Activated T-helper 17 cell treated with anti-CD3 and anti-CD28 coated beads, Interleukin-2, amount 50 U/mL, for 72 hours (primary cell): Measurements from ENCODE around the gene PML. TPM values are rescaled to one million over a fixed set of nuclear protein-coding genes. Genes with fewer than 3 reads are reported as not detected.
A peak's percentile ranks its signal among the peaks of the same experiment; 100 is the strongest.
"Not testable (repeated sequence)": the region's sequence is repeated elsewhere in the genome, so short reads cannot be mapped to it uniquely, and the experiment has no call there.

Experiments used
- ATAC-seq: fragments of 150-1000 bp; cut with Tn5 transposase; replicated peaks from 2 replicates; pipeline ENCODE4 v1.10.0; 2021; ENCODE audit warnings: mild to moderate bottlenecking, moderate library complexity
- H3K27ac Mint-ChIP-seq: one replicate; pipeline ENCODE4 v1.8.0; 2022; ENCODE audit warnings: mixed read lengths
- H3K27me3 Mint-ChIP-seq: one replicate; pipeline ENCODE4 v1.8.0; 2022; ENCODE audit warnings: mixed read lengths
- H3K36me3 Mint-ChIP-seq: one replicate; pipeline ENCODE4 v1.8.0; 2022; ENCODE audit warnings: low read depth, mild to moderate bottlenecking, mixed read lengths
- H3K4me1 Mint-ChIP-seq: one replicate; pipeline ENCODE4 v1.8.0; 2022; ENCODE audit warnings: mixed read lengths
- H3K4me3 Mint-ChIP-seq: one replicate; pipeline ENCODE4 v1.8.0; 2022; ENCODE audit warnings: mild to moderate bottlenecking, mixed read lengths
- H3K9me3 Mint-ChIP-seq: one replicate; pipeline ENCODE4 v1.8.0; 2022; ENCODE audit warnings: mixed read lengths
- total RNA-seq, 2 donors: library from RNA; stranded (reverse); gene quantifications; one replicate each; pipeline ENCODE4 v1.2.3, GENCODE V29; 2022

The PML gene
- total RNA-seq, 2 donors from 2014 or later = 67.4 to 74.1 TPM

GRCh38 chr15:73969151-73969759, 25.3 kb upstream of the PML start:
- H3K27ac Mint-ChIP-seq = peak overlapping the region; percentile 33
- peaks cover 2% of the 10 kb centered on the region for H3K27me3 Mint-ChIP-seq
- no peaks in the 10 kb centered on the region for H3K9me3 Mint-ChIP-seq
- H3K4me1 Mint-ChIP-seq = peaks cover 19% of the 10 kb centered on the region
- ATAC-seq = no peak
- H3K4me3 Mint-ChIP-seq = no peak overlapping the region
- no peaks in the 10 kb centered on the region for H3K36me3 Mint-ChIP-seq

GRCh38 chr15:73972984-73973682, 21.4 kb upstream of the PML start:
- no peaks in the 10 kb centered on the region for H3K36me3 Mint-ChIP-seq
- H3K27me3 Mint-ChIP-seq = peaks cover 16% of the 10 kb centered on the region
- peaks cover 3% of the 10 kb centered on the region for H3K4me1 Mint-ChIP-seq
- H3K4me3 Mint-ChIP-seq = peak overlapping the region; percentile 10
- ATAC-seq = peak; percentile 91
- H3K9me3 Mint-ChIP-seq = no peaks in the 10 kb centered on the region
- H3K27ac Mint-ChIP-seq = no peak overlapping the region

- not testable (repeated sequence) for H3K4me3 Mint-ChIP-seq, H3K4me1 Mint-ChIP-seq, H3K36me3 Mint-ChIP-seq, H3K9me3 Mint-ChIP-seq, ATAC-seq, H3K27ac Mint-ChIP-seq
- H3K27me3 Mint-ChIP-seq = peaks cover 16% of the 10 kb centered on the region
These were observed 20.8 kb upstream of the PML start for GRCh38 chr15:73973683-73974200.

- ATAC-seq = peak; percentile 30
- Mint-ChIP-seq H3K4me3 (peak overlapping the region; percentile 0), H3K27me3 (peaks cover 16% of the 10 kb centered on the region)
- H3K4me1 Mint-ChIP-seq, H3K9me3 Mint-ChIP-seq, H3K36me3 Mint-ChIP-seq, H3K27ac Mint-ChIP-seq: not testable (repeated sequence)
These were observed 18.9 kb upstream of the PML start for GRCh38 chr15:73975440-73976125.

GRCh38 chr15:73978896-73979295, 15.6 kb upstream of the PML start:
- peaks cover 15% of the 10 kb centered on the region for H3K4me1 Mint-ChIP-seq
- no peaks in the 10 kb centered on the region for H3K9me3 Mint-ChIP-seq
- H3K36me3 Mint-ChIP-seq = no peaks in the 10 kb centered on the region
- ATAC-seq = no peak
- H3K4me3 Mint-ChIP-seq = no peak overlapping the region
- peak overlapping the region; percentile 64 for H3K27ac Mint-ChIP-seq
- peaks cover 16% of the 10 kb centered on the region for H3K27me3 Mint-ChIP-seq

GRCh38 chr15:73979636-73980035, 14.9 kb upstream of the PML start:
- Mint-ChIP-seq H3K27me3 (peaks cover 12% of the 10 kb centered on the region), H3K4me1 (peaks cover 15% of the 10 kb centered on the region), H3K9me3 (no peaks in the 10 kb centered on the region), H3K36me3 (no peaks in the 10 kb centered on the region), H3K27ac (no peak overlapping the region), H3K4me3 (no peak overlapping the region)
- ATAC-seq = no peak

- Mint-ChIP-seq H3K27me3 (no peaks in the 10 kb centered on the region), H3K9me3 (no peaks in the 10 kb centered on the region), H3K27ac (peak overlapping the region; percentile 93), H3K4me3 (peak overlapping the region; percentile 73), H3K4me1 (peaks cover 17% of the 10 kb centered on the region), H3K36me3 (no peaks in the 10 kb centered on the region)
- ATAC-seq = peak; percentile 78
These were observed 12.7 kb upstream of the PML start for GRCh38 chr15:73981761-73982221.

GRCh38 chr15:73982222-73982962, 12.1 kb upstream of the PML start:
- peak; percentile 79 for ATAC-seq
- Mint-ChIP-seq H3K27ac (peak overlapping the region; percentile 93), H3K36me3 (no peaks in the 10 kb centered on the region), H3K4me3 (peak overlapping the region; percentile 73), H3K9me3 (no peaks in the 10 kb centered on the region), H3K4me1 (peaks cover 17% of the 10 kb centered on the region), H3K27me3 (no peaks in the 10 kb centered on the region)

- H3K4me1 Mint-ChIP-seq = peaks cover 17% of the 10 kb centered on the region
These were observed 11.2 kb upstream of the PML start for GRCh38 chr15:73983211-73983727.

GRCh38 chr15:73983773-73984172, 10.7 kb upstream of the PML start:
- Mint-ChIP-seq H3K27me3 (no peaks in the 10 kb centered on the region), H3K27ac (peak overlapping the region; percentile 69), H3K9me3 (no peaks in the 10 kb centered on the region), H3K36me3 (no peaks in the 10 kb centered on the region), H3K4me3 (no peak overlapping the region), H3K4me1 (peaks cover 17% of the 10 kb centered on the region)
- ATAC-seq = no peak

More at GRCh38 chr15:73983211-73983727, 11.2 kb upstream of the PML start:
- ATAC-seq = no peak
- Mint-ChIP-seq H3K27me3 (no peaks in the 10 kb centered on the region), H3K27ac (no peak overlapping the region), H3K9me3 (no peaks in the 10 kb centered on the region), H3K36me3 (no peaks in the 10 kb centered on the region), H3K4me3 (peak overlapping the region; percentile 73)

GRCh38 chr15:73984208-73984979, 10.1 kb upstream of the PML start:
- Mint-ChIP-seq H3K4me3 (no peak overlapping the region), H3K36me3 (no peaks in the 10 kb centered on the region), H3K27ac (peak overlapping the region; percentile 69), H3K4me1 (peaks cover 17% of the 10 kb centered on the region), H3K27me3 (no peaks in the 10 kb centered on the region), H3K9me3 (no peaks in the 10 kb centered on the region)
- ATAC-seq = no peak

- Mint-ChIP-seq H3K4me3 (no peak overlapping the region), H3K27ac (peak overlapping the region; percentile 17), H3K9me3 (no peaks in the 10 kb centered on the region), H3K27me3 (no peaks in the 10 kb centered on the region), H3K36me3 (no peaks in the 10 kb centered on the region), H3K4me1 (peaks cover 17% of the 10 kb centered on the region)
- no peak for ATAC-seq
These were observed 9.2 kb upstream of the PML start for GRCh38 chr15:73985101-73985873.
